ENCODE results near the gene DIPK1C.

DNA sequence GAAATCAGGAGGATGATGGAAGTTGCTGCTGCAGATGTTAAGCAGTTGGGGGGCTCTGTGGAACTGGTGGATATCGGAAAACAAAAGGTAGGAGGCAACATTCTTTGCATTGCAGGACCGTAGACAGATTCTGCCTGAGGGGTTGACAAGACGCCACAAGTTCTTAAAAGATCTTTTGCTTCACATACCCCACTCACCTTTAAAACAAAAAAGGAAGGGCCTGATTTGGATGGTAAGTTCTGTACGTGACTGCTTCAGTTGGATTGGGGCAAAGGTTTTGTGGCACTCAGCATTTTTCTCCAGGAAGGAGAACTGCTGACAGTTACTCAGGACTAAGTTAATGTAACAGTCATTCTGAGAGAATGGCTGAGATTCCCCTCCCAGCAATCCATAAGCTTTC lies 44.3 kb upstream of the DIPK1C start:
- TF ChIP-seq POLR2A (IDR thresholded peaks at IDR 0.05) (no peak), POLR2AphosphoS5 (IDR thresholded peaks at IDR 0.05) (no peak), EP300 (IDR thresholded peaks at IDR 0.05) (no peak)
- TF ChIP-seq, protein P1, sequence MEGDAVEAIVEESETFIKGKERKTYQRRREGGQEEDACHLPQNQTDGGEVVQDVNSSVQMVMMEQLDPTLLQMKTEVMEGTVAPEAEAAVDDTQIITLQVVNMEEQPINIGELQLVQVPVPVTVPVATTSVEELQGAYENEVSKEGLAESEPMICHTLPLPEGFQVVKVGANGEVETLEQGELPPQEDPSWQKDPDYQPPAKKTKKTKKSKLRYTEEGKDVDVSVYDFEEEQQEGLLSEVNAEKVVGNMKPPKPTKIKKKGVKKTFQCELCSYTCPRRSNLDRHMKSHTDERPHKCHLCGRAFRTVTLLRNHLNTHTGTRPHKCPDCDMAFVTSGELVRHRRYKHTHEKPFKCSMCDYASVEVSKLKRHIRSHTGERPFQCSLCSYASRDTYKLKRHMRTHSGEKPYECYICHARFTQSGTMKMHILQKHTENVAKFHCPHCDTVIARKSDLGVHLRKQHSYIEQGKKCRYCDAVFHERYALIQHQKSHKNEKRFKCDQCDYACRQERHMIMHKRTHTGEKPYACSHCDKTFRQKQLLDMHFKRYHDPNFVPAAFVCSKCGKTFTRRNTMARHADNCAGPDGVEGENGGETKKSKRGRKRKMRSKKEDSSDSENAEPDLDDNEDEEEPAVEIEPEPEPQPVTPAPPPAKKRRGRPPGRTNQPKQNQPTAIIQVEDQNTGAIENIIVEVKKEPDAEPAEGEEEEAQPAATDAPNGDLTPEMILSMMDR (IDR thresholded peaks at IDR 0.05) = no peak

Data from gastroesophageal sphincter (tissue), 3 donors.